ENCODE results near the gene CBFA2T2.
A peak's percentile ranks its signal among the peaks of the same experiment; 100 is the strongest.
"Not testable (repeated sequence)": the region's sequence is repeated elsewhere in the genome, so short reads cannot be mapped to it uniquely, and the experiment has no call there.

The CBFA2T2 gene

GRCh38 chr20:33472868-33473435 lies 16.9 kb upstream of the CBFA2T2 start:
- no peak for DNase-seq

GRCh38 chr20:33474097-33474873 lies 15.6 kb upstream of the CBFA2T2 start:
- no peak for DNase-seq

- DNase-seq: no peak
These were observed 14.9 kb upstream of the CBFA2T2 start for GRCh38 chr20:33474963-33475362.

GRCh38 chr20:33475381-33476152 lies 14.3 kb upstream of the CBFA2T2 start:
- no peak for DNase-seq

GRCh38 chr20:33477386-33478234 lies 12.3 kb upstream of the CBFA2T2 start:
- DNase-seq: no peak

- no peak for DNase-seq
These were observed 9.8 kb upstream of the CBFA2T2 start for GRCh38 chr20:33480048-33480447.

- no peak for DNase-seq
These were observed 8.4 kb upstream of the CBFA2T2 start for GRCh38 chr20:33481431-33481941.

- no peak for DNase-seq
These were observed 7.3 kb upstream of the CBFA2T2 start for GRCh38 chr20:33482581-33482980.

GRCh38 chr20:33483186-33483585 lies 6.7 kb upstream of the CBFA2T2 start:
- DNase-seq: not testable (repeated sequence)

GRCh38 chr20:33488201-33488600 lies 1.7 kb upstream of the CBFA2T2 start:
- no peak for DNase-seq

GRCh38 chr20:33488661-33489494 lies 1.0 kb upstream of the CBFA2T2 start:
- not testable (repeated sequence) for DNase-seq

GRCh38 chr20:33489495-33490022 lies 337 bp upstream of the CBFA2T2 start:
- DNase-seq: peak; percentile 99

- DNase-seq: no peak
These were observed 1.2 kb downstream of the CBFA2T2 start for GRCh38 chr20:33490934-33491656.

- DNase-seq: no peak
These were observed 3.3 kb downstream of the CBFA2T2 start for GRCh38 chr20:33493076-33493766.

- DNase-seq: not testable (repeated sequence)
These were observed 6.9 kb downstream of the CBFA2T2 start for GRCh38 chr20:33496776-33497175.

- no peak for DNase-seq
These were observed 9.5 kb downstream of the CBFA2T2 start for GRCh38 chr20:33499355-33499754.

- DNase-seq: no peak
These were observed 11.1 kb downstream of the CBFA2T2 start for GRCh38 chr20:33501000-33501399.

- DNase-seq: no peak
These were observed 13.7 kb downstream of the CBFA2T2 start for GRCh38 chr20:33503564-33503963.

- no peak for DNase-seq
These were observed 16.7 kb downstream of the CBFA2T2 start for GRCh38 chr20:33506576-33506975.

- DNase-seq: no peak
These were observed 17.6 kb downstream of the CBFA2T2 start for GRCh38 chr20:33507461-33507860.
